ENCODE data around the gene MAP2K5.

Gene MAP2K5

GRCh38 chr15:67717776-67718175 lies 175.3 kb downstream of the MAP2K5 start:
- in situ Hi-C loops (cut with MboI; ENCODE audit: low pct_unique_long_range_greater_than_20kb, low sequenced_read_pairs, unreplicated experiment) = no loop called here
- no peak for TF ChIP-seq CTCF (IDR thresholded peaks at IDR 0.05; ENCODE audit: extremely low read depth, insufficient read depth, missing control alignments)
- no peak for DNase-seq (ENCODE audit: low spot score)

GRCh38 chr15:67719330-67719959 lies 176.9 kb downstream of the MAP2K5 start:
- TF ChIP-seq CTCF (IDR thresholded peaks at IDR 0.05; ENCODE audit: extremely low read depth, insufficient read depth, missing control alignments) = no peak
- in situ Hi-C loops (cut with MboI; ENCODE audit: low pct_unique_long_range_greater_than_20kb, low sequenced_read_pairs, unreplicated experiment) = no loop called here
- DNase-seq (ENCODE audit: low spot score) = no peak

GRCh38 chr15:67720556-67721175 lies 178.2 kb downstream of the MAP2K5 start:
- no peak for DNase-seq (ENCODE audit: low spot score)
- in situ Hi-C loops (cut with MboI; ENCODE audit: low pct_unique_long_range_greater_than_20kb, low sequenced_read_pairs, unreplicated experiment) = no loop called here
- no peak for TF ChIP-seq CTCF (IDR thresholded peaks at IDR 0.05; ENCODE audit: extremely low read depth, insufficient read depth, missing control alignments)

- in situ Hi-C loops (cut with MboI; ENCODE audit: low pct_unique_long_range_greater_than_20kb, low sequenced_read_pairs, unreplicated experiment) = no loop called here
- DNase-seq (ENCODE audit: low spot score) = no peak
- TF ChIP-seq CTCF (IDR thresholded peaks at IDR 0.05; ENCODE audit: extremely low read depth, insufficient read depth, missing control alignments) = no peak
These were observed 179.7 kb downstream of the MAP2K5 start for GRCh38 chr15:67722030-67722817.

- in situ Hi-C loops (cut with MboI; ENCODE audit: low pct_unique_long_range_greater_than_20kb, low sequenced_read_pairs, unreplicated experiment) = no loop called here
- no peak for DNase-seq (ENCODE audit: low spot score)
- TF ChIP-seq CTCF (IDR thresholded peaks at IDR 0.05; ENCODE audit: extremely low read depth, insufficient read depth, missing control alignments) = no peak
These were observed 181.0 kb downstream of the MAP2K5 start for GRCh38 chr15:67723294-67724024.

GRCh38 chr15:67724691-67725375 lies 182.3 kb downstream of the MAP2K5 start:
- in situ Hi-C loops (cut with MboI; ENCODE audit: low pct_unique_long_range_greater_than_20kb, low sequenced_read_pairs, unreplicated experiment) = no loop called here
- no peak for TF ChIP-seq CTCF (IDR thresholded peaks at IDR 0.05; ENCODE audit: extremely low read depth, insufficient read depth, missing control alignments)
- no peak for DNase-seq (ENCODE audit: low spot score)

Data from GM13977 (cell line).